Body of pancreas (tissue), 4 donors: ENCODE results near the gene TIAM1. TPM values are rescaled to one million over a fixed set of nuclear protein-coding genes. Genes with fewer than 3 reads are reported as not detected.

Source experiments
- ATAC-seq: fragments of 150-250 bp; one replicate; pipeline ENCODE4 v1.9.1; 2016
- DNase-seq, 4 donors: peaks; one replicate each; pipeline ENCODE4 v3.0.0-alpha.2; 2019
- H3K27ac ChIP-seq, 4 donors: fragments of 200-600 bp; sonication (generic); 1 replicate in 3 of 4; 2 replicates in 1 of 4; pipeline versions ENCODE4 v1.5.1 to v1.6.1; 2016 to 2019; ENCODE audit warnings: mild to moderate bottlenecking in 1 of 4, mixed read lengths in 1 of 4, moderate library complexity in 1 of 4
- H3K27me3 ChIP-seq, 2 donors: fragments of 200-600 bp; sonication (generic); one replicate each; pipeline ENCODE4 v1.6.0; 2016; ENCODE audit warnings: mild to moderate bottlenecking in 1 of 2
- H3K36me3 ChIP-seq, 2 donors: fragments of 200-600 bp; sonication (generic); replicated peaks in 1 of 2; 2 replicates each; pipeline ENCODE4 v1.5.1; 2016; ENCODE audit warnings: low read depth in 2 of 2; ENCODE audit not compliant: insufficient read depth in 1 of 2
- H3K4me1 ChIP-seq: fragments of 200-600 bp; sonication (generic); one replicate; pipeline ENCODE4 v1.6.0; 2016
- H3K4me3 ChIP-seq, 2 donors: fragments of 200-600 bp; sonication (generic); 1 replicate in 1 of 2; 2 replicates in 1 of 2; pipeline ENCODE4 v1.5.1; 2016 to 2019
- H3K9me3 ChIP-seq, 3 donors: fragments of 200-600 bp; sonication (generic); 1 replicate in 2 of 3; 2 replicates in 1 of 3; pipeline ENCODE4 v1.5.1; 2016
- POLR2A ChIP-seq, 3 donors: fragments of 450-650 bp; IDR thresholded peaks; one replicate each; pipeline ENCODE4 v1.6.1; 2016; ENCODE audit warnings: antibody characterized with exemption in 3 of 3, mild to moderate bottlenecking in 2 of 3
- WGBS, 2 donors: methylation state at CpG; one replicate each; pipeline ENCODE4 v1.1.5; 2017; 5-methylcytosine and 5-hydroxymethylcytosine counted together
- intact Hi-C: fragments of 100-400 bp; cut with DNase I; formaldehyde crosslinking; loops from one replicate; pipeline ENCODE4 v1.15.1; 2023
- total RNA-seq, 2 donors: library from RNA; depleted of rRNA; stranded (reverse); fragments of >200 nt; gene quantifications; one replicate each; pipeline ENCODE4 v1.1.0, GENCODE V29; 2016
- TF ChIP-seq, protein P1 (sequence below), 7 experiments: fragments of 450-650 bp in 4 of 7; fragments of 200-600 bp in 3 of 7; sonication (generic) in 3 of 7; IDR thresholded peaks; one replicate each; pipeline ENCODE4 v1.5.1; 2016 to 2019; ENCODE audit warnings: antibody characterized with exemption in 7 of 7

Gene TIAM1
- total RNA-seq, 2 donors from 2014 or later: 3.6 to 8.8 TPM

GRCh38 chr21:31092832-31093625, 251.0 kb downstream of the TIAM1 start:
- TF ChIP-seq POLR2A (IDR thresholded peaks at IDR 0.05): no peak
- TF ChIP-seq, protein P1, sequence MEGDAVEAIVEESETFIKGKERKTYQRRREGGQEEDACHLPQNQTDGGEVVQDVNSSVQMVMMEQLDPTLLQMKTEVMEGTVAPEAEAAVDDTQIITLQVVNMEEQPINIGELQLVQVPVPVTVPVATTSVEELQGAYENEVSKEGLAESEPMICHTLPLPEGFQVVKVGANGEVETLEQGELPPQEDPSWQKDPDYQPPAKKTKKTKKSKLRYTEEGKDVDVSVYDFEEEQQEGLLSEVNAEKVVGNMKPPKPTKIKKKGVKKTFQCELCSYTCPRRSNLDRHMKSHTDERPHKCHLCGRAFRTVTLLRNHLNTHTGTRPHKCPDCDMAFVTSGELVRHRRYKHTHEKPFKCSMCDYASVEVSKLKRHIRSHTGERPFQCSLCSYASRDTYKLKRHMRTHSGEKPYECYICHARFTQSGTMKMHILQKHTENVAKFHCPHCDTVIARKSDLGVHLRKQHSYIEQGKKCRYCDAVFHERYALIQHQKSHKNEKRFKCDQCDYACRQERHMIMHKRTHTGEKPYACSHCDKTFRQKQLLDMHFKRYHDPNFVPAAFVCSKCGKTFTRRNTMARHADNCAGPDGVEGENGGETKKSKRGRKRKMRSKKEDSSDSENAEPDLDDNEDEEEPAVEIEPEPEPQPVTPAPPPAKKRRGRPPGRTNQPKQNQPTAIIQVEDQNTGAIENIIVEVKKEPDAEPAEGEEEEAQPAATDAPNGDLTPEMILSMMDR (IDR thresholded peaks at IDR 0.05): no peak
- no peak for DNase-seq
- no peaks in the 10 kb centered on the region for H3K36me3 ChIP-seq
- WGBS, 2 donors: 64 to 69% methylated on average over 7 of the region's 7 CpGs
- intact Hi-C loops: no loop called here
- H3K9me3 ChIP-seq: no peaks in the 10 kb centered on the region
- H3K27me3 ChIP-seq: no peaks in the 10 kb centered on the region
- no peaks in the 10 kb centered on the region for H3K4me1 ChIP-seq
- ATAC-seq: no peak
- no peak overlapping the region for H3K4me3 ChIP-seq
- H3K27ac ChIP-seq: no peak overlapping the region

DNA sequence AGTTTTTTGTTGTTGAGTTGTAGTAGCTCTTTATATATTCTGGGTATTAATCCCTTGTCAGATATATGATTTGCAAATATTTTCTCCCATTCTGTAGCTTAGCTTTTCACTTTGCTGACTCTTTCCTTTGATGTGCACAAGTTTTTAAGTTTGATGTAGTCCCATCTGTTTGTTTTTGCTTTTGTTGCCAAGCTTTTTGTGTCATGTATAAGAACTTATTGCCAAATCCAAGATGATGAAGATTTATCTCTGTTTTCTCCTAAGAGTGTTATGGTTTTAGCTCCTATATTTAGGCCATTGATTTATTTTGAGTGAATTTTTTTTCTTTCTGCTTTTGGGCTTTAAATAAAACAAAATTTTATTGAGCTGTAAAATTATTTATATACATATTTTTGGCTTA, 253.7 kb downstream of the TIAM1 start:
- TF ChIP-seq, protein P1 (IDR thresholded peaks at IDR 0.05): no peak
- TF ChIP-seq POLR2A (IDR thresholded peaks at IDR 0.05): no peak
- H3K36me3 ChIP-seq: no peaks in the 10 kb centered on the region
- H3K9me3 ChIP-seq: no peaks in the 10 kb centered on the region
- no peak overlapping the region for H3K4me3 ChIP-seq
- DNase-seq: no peak
- H3K27ac ChIP-seq: no peak overlapping the region
- intact Hi-C loops: no loop called here
- H3K4me1 ChIP-seq: no peaks in the 10 kb centered on the region
- no peak for ATAC-seq
- H3K27me3 ChIP-seq: no peaks in the 10 kb centered on the region

DNA sequence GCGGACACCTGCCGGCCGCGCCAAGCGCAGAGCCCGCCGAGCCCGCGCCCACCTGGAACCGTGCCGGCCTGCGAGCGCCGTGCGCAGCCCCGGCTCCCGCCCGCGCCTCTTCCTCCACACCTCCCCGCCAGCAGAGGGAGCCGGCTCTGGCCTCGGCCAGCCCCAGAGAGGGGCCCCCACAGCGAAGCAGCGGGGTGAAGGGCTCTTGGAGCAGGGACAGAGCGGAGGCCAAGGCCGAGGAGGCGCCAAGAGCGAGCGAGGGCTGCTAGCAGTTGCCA, 255.6 kb downstream of the TIAM1 start:
- Histone ChIP-seq H3K27me3 (no peaks in the 10 kb centered on the region), H3K36me3 (no peaks in the 10 kb centered on the region), H3K4me1 (no peaks in the 10 kb centered on the region), H3K9me3 (no peaks in the 10 kb centered on the region), H3K4me3 (no peak overlapping the region), H3K27ac (no peak overlapping the region)
- intact Hi-C loops: loop anchor here (5.0 kb wide), 1 partner anchor 746 kb away; no protein-coding TSS in a partner anchor
- no peak for ATAC-seq
- DNase-seq: no peak
- TF ChIP-seq POLR2A (IDR thresholded peaks at IDR 0.05): no peak
- TF ChIP-seq, protein P1 (IDR thresholded peaks at IDR 0.05): no peak
- WGBS, 2 donors: 68 to 76% methylated on average over 13 to 29 of the region's 29 CpGs

- intact Hi-C loops: loop anchor here (5.0 kb wide), 1 partner anchor 746 kb away; no protein-coding TSS in a partner anchor
- Histone ChIP-seq H3K9me3 (no peaks in the 10 kb centered on the region), H3K27ac (no peak overlapping the region), H3K4me1 (no peaks in the 10 kb centered on the region), H3K4me3 (no peak overlapping the region), H3K27me3 (no peaks in the 10 kb centered on the region), H3K36me3 (no peaks in the 10 kb centered on the region)
- ATAC-seq (no peak), DNase-seq (no peak)
- WGBS, 2 donors: 63 to 71% methylated on average over 27 to 34 of the region's 34 CpGs
- TF ChIP-seq POLR2A (IDR thresholded peaks at IDR 0.05): no peak
- TF ChIP-seq, protein P1 (IDR thresholded peaks at IDR 0.05): no peak
These were observed 256.2 kb downstream of the TIAM1 start for GRCh38 chr21:31087639-31088473.
